Measurements from ENCODE around the gene ATP6V1E1. TPM values are rescaled to one million over a fixed set of nuclear protein-coding genes. Genes with fewer than 3 reads are reported as not detected.
A peak's percentile ranks its signal among the peaks of the same experiment; 100 is the strongest.

Gene ATP6V1E1
- total RNA-seq, 1 experiment from 2014 or later: 89.2 TPM

DNA sequence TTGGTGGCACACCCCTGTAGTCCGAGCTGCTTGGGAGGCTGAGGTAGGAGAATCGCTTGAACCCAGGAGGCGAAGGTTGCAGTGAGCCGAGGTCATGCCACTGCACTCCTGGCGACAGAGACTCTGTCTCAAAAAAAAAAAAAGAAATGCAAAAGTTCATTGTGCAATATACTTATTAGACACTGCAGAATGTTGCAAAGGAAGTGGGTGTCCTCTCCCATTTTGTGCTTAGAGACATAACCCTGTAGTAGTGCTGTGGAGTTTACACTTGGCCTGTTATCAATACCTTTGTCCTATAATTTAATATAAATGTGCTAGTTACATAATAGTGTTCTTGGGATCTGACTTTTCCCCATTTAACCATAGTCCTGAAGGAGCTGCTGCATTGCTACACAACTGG lies 19.4 kb upstream of the ATP6V1E1 start:
- Mint-ChIP-seq H3K4me1 (no peaks in the 10 kb centered on the region), H3K36me3 (ENCODE audit: insufficient read depth in 1 of 3, low read depth in 3 of 3) (peaks cover 0 to 8% (median 4%) of the 10 kb centered on the region in 3 experiments; a peak in 4 of 7 replicates), H3K27me3 (ENCODE audit: low read depth) (no peaks in the 10 kb centered on the region), H3K27ac (peak overlapping the region in 1 of 3 experiments; percentile 77; a peak in 1 of 7 replicates), H3K4me3 (no peak overlapping the region), H3K9me3 (no peaks in the 10 kb centered on the region)
- Histone ChIP-seq H2BK12ac (ENCODE audit: insufficient read length, low read depth, low read length) (no peak overlapping the region), H3K4ac (ENCODE audit: low read depth, low read length) (no peak overlapping the region), H4K8ac (replicated peaks; ENCODE audit: insufficient read length, low read depth, low read length) (no peak overlapping the region), H3K79me1 (ENCODE audit: insufficient read depth, low read depth, low read length, poor library complexity, severe bottlenecking) (no peaks in the 10 kb centered on the region), H3K14ac (ENCODE audit: insufficient read depth, low read length) (no peak overlapping the region; the same call in 1 of the 2 replicates), H3K23ac (ENCODE audit: insufficient read length, low read depth, low read length) (no peak overlapping the region), H2BK20ac (ENCODE audit: low read depth, low read length, poor library complexity, severe bottlenecking) (no peak overlapping the region), H3K56ac (ENCODE audit: insufficient read length, low read depth, low read length) (no peak overlapping the region), H3K4me1 (ENCODE audit: insufficient read depth, low read length) (no peaks in the 10 kb centered on the region), H4K20me1 (ENCODE audit: control insufficient read depth, insufficient read depth, insufficient read length) (no peaks in the 10 kb centered on the region), H2BK5ac (ENCODE audit: insufficient read length, low read length) (no peak overlapping the region), H2AK5ac (ENCODE audit: insufficient read length, low read length) (no peak overlapping the region), H3K23me2 (ENCODE audit: insufficient read length, low read depth, low read length, poor library complexity, severe bottlenecking) (no peaks in the 10 kb centered on the region), H3K18ac (ENCODE audit: insufficient read length, low read depth, low read length) (no peak overlapping the region), H2AFZ (ENCODE audit: low read length) (no peak overlapping the region), H4K91ac (ENCODE audit: insufficient read length, low read depth, low read length) (no peak overlapping the region), H3K9ac (ENCODE audit: extremely low read depth, insufficient read length, low read length) (no peak overlapping the region), H3K27me3 (ENCODE audit: insufficient read depth, low read length) (no peaks in the 10 kb centered on the region), H2BK15ac (ENCODE audit: low read depth, low read length) (no peak overlapping the region), H3K4me2 (ENCODE audit: insufficient read depth, insufficient read length, low read length) (no peak overlapping the region), H4K5ac (ENCODE audit: insufficient read length, low read depth, low read length) (no peak overlapping the region), H3T11ph (ENCODE audit: low read length) (no peak overlapping the region), H2BK120ac (ENCODE audit: low read depth, low read length, poor library complexity, severe bottlenecking) (no peak overlapping the region), H3K9me3 (ENCODE audit: control insufficient read depth, low read depth, low read length) (no peaks in the 10 kb centered on the region), H3K79me2 (ENCODE audit: insufficient read depth, low read length) (no peaks in the 10 kb centered on the region), H3K27ac (ENCODE audit: insufficient read length, low read depth, low read length) (no peak overlapping the region)
- DNase-seq: no peak
- TF ChIP-seq, protein P1, sequence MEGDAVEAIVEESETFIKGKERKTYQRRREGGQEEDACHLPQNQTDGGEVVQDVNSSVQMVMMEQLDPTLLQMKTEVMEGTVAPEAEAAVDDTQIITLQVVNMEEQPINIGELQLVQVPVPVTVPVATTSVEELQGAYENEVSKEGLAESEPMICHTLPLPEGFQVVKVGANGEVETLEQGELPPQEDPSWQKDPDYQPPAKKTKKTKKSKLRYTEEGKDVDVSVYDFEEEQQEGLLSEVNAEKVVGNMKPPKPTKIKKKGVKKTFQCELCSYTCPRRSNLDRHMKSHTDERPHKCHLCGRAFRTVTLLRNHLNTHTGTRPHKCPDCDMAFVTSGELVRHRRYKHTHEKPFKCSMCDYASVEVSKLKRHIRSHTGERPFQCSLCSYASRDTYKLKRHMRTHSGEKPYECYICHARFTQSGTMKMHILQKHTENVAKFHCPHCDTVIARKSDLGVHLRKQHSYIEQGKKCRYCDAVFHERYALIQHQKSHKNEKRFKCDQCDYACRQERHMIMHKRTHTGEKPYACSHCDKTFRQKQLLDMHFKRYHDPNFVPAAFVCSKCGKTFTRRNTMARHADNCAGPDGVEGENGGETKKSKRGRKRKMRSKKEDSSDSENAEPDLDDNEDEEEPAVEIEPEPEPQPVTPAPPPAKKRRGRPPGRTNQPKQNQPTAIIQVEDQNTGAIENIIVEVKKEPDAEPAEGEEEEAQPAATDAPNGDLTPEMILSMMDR (conservative IDR thresholded peaks at IDR 0.05): no peak
- WGBS (ENCODE audit: extremely low coverage, insufficient read length, low lambda C conversion rate): no CpG with 5 or more reads among the region's 5 CpGs
